B cell (primary cell): ENCODE results near the gene PCK1. TPM values are rescaled to one million over a fixed set of nuclear protein-coding genes. Genes with fewer than 3 reads are reported as not detected.

Source experiments
- ATAC-seq: fragments of 200-7000 bp; cut with Tn5 transposase; one replicate; pipeline ENCODE4 v1.10.0; 2021; ENCODE audit warnings: low read depth, mild to moderate bottlenecking, moderate number of reproducible peaks, moderate library complexity
- CTCF ChIA-PET: fragments of 350-600 bp; sonication (Branson Sonifier 250); formaldehyde crosslinking; loops from one replicate; lab custom pipeline; 2021; ENCODE audit warnings: antibody characterized with exemption, inconsistent platforms; lab: Charles Lee
- POLR2A ChIA-PET: fragments of 350-600 bp; sonication (Branson Sonifier 250); formaldehyde crosslinking; loops from one replicate; lab custom pipeline; 2021; ENCODE audit warnings: antibody characterized with exemption; lab: Charles Lee
- DNase-seq: peaks from one replicate; pipeline ENCODE4 v3.0.0; 2013
- H2AFZ ChIP-seq: 2 replicates; pipeline ENCODE4 v1.6.1; 2012; ENCODE audit warnings: mild to moderate bottlenecking, low read depth, low read length; ENCODE audit not compliant: insufficient read depth, poor library complexity, severe bottlenecking
- H3K27ac ChIP-seq, 2 donors: 1 replicate in 1 of 2; 2 replicates in 1 of 2; pipeline ENCODE4 v1.5.1; 2012 to 2013; ENCODE audit warnings: low read length in 2 of 2, mild to moderate bottlenecking in 2 of 2, moderate library complexity in 1 of 2
- H3K27me3 ChIP-seq, 4 experiments: fragments of 200-600 bp in 1 of 4; sonication (generic) in 1 of 4; replicated peaks in 1 of 4; 1 replicate in 2 of 4; 2 replicates in 2 of 4; pipeline versions ENCODE4 v1.6.1 to v1.7.0; 2013 to 2016; ENCODE audit warnings: low read length in 3 of 4, mild to moderate bottlenecking in 2 of 4, mixed read lengths in 1 of 4, moderate library complexity in 1 of 4; ENCODE audit not compliant: insufficient read depth in 4 of 4, control insufficient read depth in 3 of 4; ENCODE audit errors: control extremely low read depth in 1 of 4
- H3K36me3 ChIP-seq, 2 experiments: replicated peaks in 1 of 2; 1 replicate in 1 of 2; 2 replicates in 1 of 2; pipeline versions ENCODE4 v1.6.1 to v1.7.1; 2013; ENCODE audit warnings: low read length in 1 of 2; ENCODE audit not compliant: insufficient read depth in 2 of 2, control insufficient read depth in 1 of 2; ENCODE audit errors: control extremely low read depth in 1 of 2, extremely low read depth in 1 of 2
- H3K4me1 ChIP-seq, 2 donors: fragments of 200-600 bp in 1 of 2; sonication (generic) in 1 of 2; 1 replicate in 1 of 2; 2 replicates in 1 of 2; pipeline versions ENCODE4 v1.5.1 to v1.6.1; 2013 to 2017; ENCODE audit warnings: low read length in 2 of 2; ENCODE audit not compliant: control insufficient read depth in 2 of 2, insufficient read depth in 2 of 2
- H3K4me2 ChIP-seq: replicated peaks from 2 replicates; pipeline ENCODE3; 2012; ENCODE audit warnings: mild to moderate bottlenecking, low read depth, low read length; ENCODE audit not compliant: poor library complexity, severe bottlenecking
- H3K4me3 ChIP-seq, 5 experiments: fragments of 200-600 bp in 1 of 5; sonication (generic) in 1 of 5; 1 replicate in 3 of 5; 2 replicates in 2 of 5; pipeline versions ENCODE4 v1.5.1 to v1.7.0; 2011 to 2016; ENCODE audit warnings: low read length in 4 of 5, mild to moderate bottlenecking in 4 of 5, low read depth in 2 of 5, control low read depth in 1 of 5, moderate library complexity in 1 of 5; ENCODE audit not compliant: insufficient read depth in 1 of 5; ENCODE audit errors: control extremely low read depth in 1 of 5, extremely low read depth in 1 of 5
- H3K79me2 ChIP-seq: fragments of 200-600 bp; sonication (generic); one replicate; pipeline ENCODE4 v1.6.0; 2016; ENCODE audit warnings: low read length; ENCODE audit not compliant: control insufficient read depth, insufficient read depth
- H3K9ac ChIP-seq: fragments of 200-600 bp; sonication (generic); 2 replicates; pipeline ENCODE4 v1.6.1; 2017; ENCODE audit warnings: mild to moderate bottlenecking, low read length, moderate library complexity
- H3K9me3 ChIP-seq, 3 donors: one replicate each; pipeline versions ENCODE4 v1.6.1 to v1.7.1; 2013; ENCODE audit warnings: low read length in 2 of 3; ENCODE audit not compliant: control insufficient read depth in 2 of 3, insufficient read depth in 1 of 3; ENCODE audit errors: control extremely low read depth in 1 of 3
- H4K20me1 ChIP-seq: 2 replicates; pipeline ENCODE4 v1.6.0; 2012; ENCODE audit warnings: mild to moderate bottlenecking, low read length; ENCODE audit not compliant: insufficient read depth, control insufficient read depth, poor library complexity, severe bottlenecking
- H3K27ac Mint-ChIP-seq: one replicate; pipeline ENCODE4 v1.8.0; 2021; ENCODE audit warnings: mixed read lengths
- H3K27me3 Mint-ChIP-seq: one replicate; pipeline ENCODE4 v1.8.0; 2021; ENCODE audit warnings: mixed read lengths
- H3K4me1 Mint-ChIP-seq: one replicate; pipeline ENCODE4 v1.8.0; 2021; ENCODE audit warnings: mixed read lengths
- H3K4me3 Mint-ChIP-seq: one replicate; pipeline ENCODE4 v1.8.0; 2021; ENCODE audit warnings: mixed read lengths
- H3K9me3 Mint-ChIP-seq: one replicate; pipeline ENCODE4 v1.8.0; 2022; ENCODE audit warnings: mixed read lengths; ENCODE audit not compliant: insufficient read depth
- CTCF ChIP-seq: fragments of 200-600 bp; IDR thresholded peaks from one replicate; pipeline ENCODE4 v1.8.0; 2022; ENCODE audit warnings: antibody characterized with exemption, mild to moderate bottlenecking
- EZH2 ChIP-seq: IDR thresholded peaks from 2 replicates; pipeline ENCODE4 v1.6.1; 2012; ENCODE audit warnings: borderline replicate concordance, low read depth, mild to moderate bottlenecking, moderate library complexity, low read length; ENCODE audit not compliant: insufficient read depth, poor library complexity, severe bottlenecking
- WGBS: methylation state at CpG from one replicate; pipeline ENCODE4 v1.1.5; 2013; ENCODE audit warnings: missing lambda C conversion rate; ENCODE audit not compliant: insufficient coverage; 5-methylcytosine and 5-hydroxymethylcytosine counted together
- intact Hi-C: fragments of 100-400 bp; cut with micrococcal nuclease; formaldehyde crosslinking; loops from one replicate; pipeline ENCODE4 v1.10.0; 2022
- polyA plus RNA-seq: library from polyadenylated mRNA; depleted of rRNA; stranded (reverse); fragments of >200 nt; gene quantifications from 2 replicates; pipeline ENCODE4 v1.2.3, GENCODE V29; 2012
- total RNA-seq, 2 donors: library from RNA; stranded (reverse); fragments of 120-200 nt in 1 of 2; gene quantifications; 1 replicate in 1 of 2; 2 replicates in 1 of 2; pipeline versions ENCODE4 v1.2.3 to v1.2.4, GENCODE V29; 2013 to 2022

Gene PCK1
- total and polyA plus RNA-seq, 2 donors (not counting 1 experiment from before 2014, with no cell fraction given), result not detected

DNA sequence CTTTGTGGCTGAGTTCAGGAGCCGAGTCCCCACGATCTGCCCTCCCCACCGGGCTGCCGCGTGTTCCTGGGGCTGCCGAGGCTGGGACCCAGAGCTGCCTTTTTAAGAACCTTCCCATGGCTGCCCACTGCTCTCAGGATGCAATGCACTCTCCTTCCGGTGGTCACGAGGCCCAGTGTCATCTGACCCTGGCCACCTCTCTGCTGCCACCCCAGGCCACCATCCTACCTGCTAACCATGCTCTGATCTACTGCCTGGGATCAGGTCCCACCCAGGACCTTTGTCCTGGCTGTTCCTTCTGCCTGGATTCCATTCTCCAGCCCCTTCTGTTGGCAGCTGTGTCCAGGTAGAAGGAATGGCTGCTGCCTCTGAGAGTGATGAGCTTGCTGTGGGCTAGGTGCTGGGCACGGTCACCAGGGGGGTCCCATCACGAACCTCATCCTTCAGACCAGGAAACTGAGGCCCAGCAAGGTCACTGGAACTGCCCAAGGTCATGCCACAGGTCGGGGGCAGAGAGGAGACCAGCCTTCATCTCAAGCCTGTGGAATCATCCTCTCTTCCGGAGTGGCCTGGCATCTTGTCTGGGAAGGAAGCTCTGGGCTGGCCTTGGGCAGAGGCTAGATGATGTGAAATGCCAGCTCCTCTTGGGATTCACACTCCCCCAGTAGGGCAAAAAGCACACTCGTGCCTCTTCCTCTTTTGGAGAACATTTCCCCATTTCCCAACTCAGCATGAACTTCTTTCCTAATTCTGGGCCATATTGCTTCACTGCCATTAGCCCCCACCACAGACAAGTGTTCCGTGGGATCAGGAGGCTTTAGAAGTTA lies 20.5 kb downstream of the PCK1 start:
- no peak overlapping the region for H2AFZ ChIP-seq
- 70% methylated on average over 14 of the region's 14 CpGs for WGBS
- peaks cover 65% of the 10 kb centered on the region for H3K27me3 Mint-ChIP-seq
- H3K4me1 ChIP-seq, result no peaks in the 10 kb centered on the region
- no peak for ATAC-seq
- H3K9me3 ChIP-seq, result peaks cover 0 to 9% (median 0%) of the 10 kb centered on the region in 3 donors
- POLR2A ChIA-PET, result no interaction called here
- CTCF ChIA-PET, result interaction anchor here (0.8 to 1.4 kb wide), 3 partner anchors 12 to 629 kb away, joined by 3 read pairs; no protein-coding TSS in a partner anchor
- no peak overlapping the region for H3K4me2 ChIP-seq
- no peak for DNase-seq
- H3K36me3 ChIP-seq, result no peaks in the 10 kb centered on the region
- no peak overlapping the region for H3K9ac ChIP-seq
- H3K27ac Mint-ChIP-seq, result no peak overlapping the region
- intact Hi-C loops, result no loop called here
- no peak overlapping the region for H3K27ac ChIP-seq
- no peak overlapping the region for H3K4me3 ChIP-seq
- H3K27me3 ChIP-seq, result peaks cover 0 to 48% (median 7%) of the 10 kb centered on the region in 4 experiments
- H3K9me3 Mint-ChIP-seq, result no peaks in the 10 kb centered on the region
- H3K79me2 ChIP-seq, result no peaks in the 10 kb centered on the region
- no peak overlapping the region for H3K4me3 Mint-ChIP-seq
- H4K20me1 ChIP-seq, result no peaks in the 10 kb centered on the region
- H3K4me1 Mint-ChIP-seq, result no peaks in the 10 kb centered on the region
- no peak for TF ChIP-seq EZH2
- no peak for TF ChIP-seq CTCF

DNA sequence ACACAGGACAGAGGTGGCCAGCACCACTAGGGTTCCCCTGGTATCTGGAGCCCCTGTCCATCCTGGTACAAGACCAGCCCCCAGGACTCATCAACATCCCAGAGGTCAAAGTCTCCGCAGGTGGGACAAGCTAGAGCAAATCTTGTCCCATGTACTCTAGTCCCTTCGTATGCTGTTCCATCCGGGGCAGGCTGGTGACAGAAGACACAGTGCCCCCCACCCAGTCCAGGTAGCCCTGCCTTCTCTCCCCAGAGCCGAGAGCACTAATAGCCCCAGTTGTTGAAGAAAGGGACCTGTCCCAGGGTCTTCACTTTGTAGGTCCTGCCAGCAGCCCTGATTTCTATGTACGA lies 21.1 kb downstream of the PCK1 start:
- Histone ChIP-seq H3K4me1 (no peaks in the 10 kb centered on the region), H2AFZ (no peak overlapping the region), H3K9me3 (peaks cover 0 to 11% (median 0%) of the 10 kb centered on the region in 3 donors), H3K36me3 (no peaks in the 10 kb centered on the region), H3K4me2 (no peak overlapping the region), H3K4me3 (no peak overlapping the region), H4K20me1 (no peaks in the 10 kb centered on the region), H3K27me3 (peaks cover 0 to 43% (median 7%) of the 10 kb centered on the region in 4 experiments), H3K79me2 (no peaks in the 10 kb centered on the region), H3K9ac (no peak overlapping the region), H3K27ac (no peak overlapping the region)
- Mint-ChIP-seq H3K4me1 (no peaks in the 10 kb centered on the region), H3K27me3 (peaks cover 69% of the 10 kb centered on the region), H3K27ac (no peak overlapping the region), H3K9me3 (no peaks in the 10 kb centered on the region), H3K4me3 (no peak overlapping the region)
- ChIA-PET POLR2A (no interaction called here), CTCF (interaction anchor here (0.9 to 1.4 kb wide), 3 partner anchors 12 to 14 kb away, joined by 3 to 5 read pairs (median 3); no protein-coding TSS in a partner anchor)
- TF ChIP-seq CTCF (no peak), EZH2 (no peak)
- ATAC-seq, result no peak
- no peak for DNase-seq
- intact Hi-C loops, result no loop called here
- WGBS, result 88% methylated on average over 5 of the region's 5 CpGs
